T-helper 1 cell treated with Interleukin-12 subunit alpha and Interleukin-12 subunit beta and Interleukin-4 antibody, amounts not matched to agents 30 ng/mL and 1 ng/mL, for 36 hours (primary cell): ENCODE measurements around the gene TMUB1. TPM values are rescaled to one million over a fixed set of nuclear protein-coding genes. Genes with fewer than 3 reads are reported as not detected.

Experiments used
- intact Hi-C: fragments of 100-400 bp; cut with micrococcal nuclease; formaldehyde crosslinking; loops from one replicate; pipeline ENCODE4 v1.15.1; 2024
- total RNA-seq: library from RNA; stranded (reverse); gene quantifications from 2 replicates; pipeline ENCODE4 v1.2.3, GENCODE V29; 2022

Gene TMUB1
- total RNA-seq, 1 donor from 2014 or later = 65.4 TPM

GRCh38 chr7:151104411-151105235 lies 21.3 kb upstream of the TMUB1 start:
- intact Hi-C loops = no loop called here

GRCh38 chr7:151103973-151104372 lies 20.7 kb upstream of the TMUB1 start:
- intact Hi-C loops = no loop called here

GRCh38 chr7:151102991-151103390 lies 19.7 kb upstream of the TMUB1 start:
- intact Hi-C loops = no loop called here

- intact Hi-C loops = no loop called here
Observed at GRCh38 chr7:151101621-151102396, 18.5 kb upstream of the TMUB1 start.

DNA sequence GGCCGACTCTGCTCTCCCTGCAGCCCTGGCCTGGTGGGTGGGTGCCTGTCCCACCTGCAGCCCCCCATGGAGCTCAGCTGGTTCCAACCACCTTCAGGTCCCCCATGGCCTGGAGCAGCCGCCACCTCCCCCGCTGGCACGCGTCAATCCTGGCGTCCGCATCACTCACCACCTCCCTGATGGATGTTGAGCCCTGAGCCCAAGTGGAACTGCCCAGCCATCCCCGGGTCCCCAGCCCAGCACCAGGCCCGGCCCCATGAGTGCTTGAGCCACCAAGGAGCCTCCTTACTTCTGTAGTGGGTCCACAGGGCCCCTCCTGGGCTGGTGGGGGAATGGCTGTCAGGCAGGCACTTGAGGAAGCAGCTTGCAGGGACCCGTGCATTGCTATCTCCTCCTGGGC lies 17.6 kb upstream of the TMUB1 start:
- intact Hi-C loops = no loop called here

DNA sequence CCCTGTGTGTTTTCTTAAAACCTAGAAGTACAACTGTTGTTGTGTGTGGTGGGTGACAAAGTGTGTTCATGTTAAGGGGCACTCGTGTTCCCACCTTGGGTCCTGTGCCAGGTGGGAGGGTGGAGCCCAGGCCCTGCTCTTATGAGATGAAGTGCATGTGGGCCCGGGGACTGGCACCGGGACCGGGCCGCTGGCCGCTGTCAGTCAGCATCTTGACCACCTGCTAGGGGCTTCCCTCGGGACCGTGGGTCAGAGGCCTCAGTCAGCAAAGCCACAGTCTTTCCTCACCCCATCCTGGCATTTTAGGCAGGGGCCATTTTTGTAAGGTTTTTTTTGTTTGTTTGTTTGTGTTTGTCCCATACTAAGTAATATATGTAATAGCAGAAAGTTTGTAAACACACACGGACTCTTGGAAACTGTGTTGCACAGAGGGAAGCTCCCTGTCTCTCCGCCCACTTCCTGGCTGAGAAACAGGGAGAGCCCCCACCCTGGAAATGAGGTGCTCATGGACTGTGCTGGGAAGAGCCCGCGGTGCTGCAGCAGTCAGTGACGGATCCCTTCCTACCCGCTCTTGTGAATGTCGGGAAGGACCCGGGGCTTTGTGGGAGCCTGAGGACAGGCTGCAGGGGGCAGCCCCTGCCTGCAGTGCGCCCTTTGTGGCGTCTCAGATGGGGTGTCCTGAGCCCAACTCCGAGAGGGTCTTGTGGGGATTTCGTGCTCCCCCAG lies 16.4 kb upstream of the TMUB1 start:
- intact Hi-C loops = no loop called here

DNA sequence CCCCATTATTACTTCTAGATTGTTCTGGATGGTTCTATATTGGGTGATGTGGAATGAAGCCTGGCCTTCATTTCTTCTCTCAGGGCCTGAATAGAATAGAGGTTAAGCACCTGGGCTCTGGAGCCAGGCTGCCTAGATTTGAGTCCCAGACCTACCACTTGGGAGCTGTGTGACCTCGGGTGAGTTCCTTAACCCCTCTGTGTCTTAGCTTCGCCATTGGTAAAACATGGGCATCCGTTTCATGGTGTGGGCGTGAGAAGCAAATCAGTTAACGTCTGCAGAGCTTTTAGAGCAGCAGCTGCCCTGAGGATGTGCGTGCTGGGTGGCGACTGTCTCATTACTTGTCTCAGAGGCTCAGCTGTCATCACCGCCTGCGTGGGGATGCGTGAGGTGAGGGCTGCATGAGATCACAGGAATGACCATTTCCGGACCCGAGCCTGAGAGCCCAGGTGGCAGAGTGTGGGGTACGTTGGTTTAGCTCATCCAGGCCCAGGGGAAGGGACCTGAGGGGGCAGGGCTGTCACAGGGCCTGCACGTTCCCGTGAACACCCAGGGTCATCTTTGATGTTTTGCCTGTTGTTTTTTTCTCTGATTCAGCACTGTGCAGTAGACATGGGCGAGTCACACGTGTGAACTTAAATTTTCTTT lies 12.7 kb upstream of the TMUB1 start:
- intact Hi-C loops = no loop called here

- intact Hi-C loops = no loop called here
Observed at GRCh38 chr7:151095123-151095797, 12.0 kb upstream of the TMUB1 start.

DNA sequence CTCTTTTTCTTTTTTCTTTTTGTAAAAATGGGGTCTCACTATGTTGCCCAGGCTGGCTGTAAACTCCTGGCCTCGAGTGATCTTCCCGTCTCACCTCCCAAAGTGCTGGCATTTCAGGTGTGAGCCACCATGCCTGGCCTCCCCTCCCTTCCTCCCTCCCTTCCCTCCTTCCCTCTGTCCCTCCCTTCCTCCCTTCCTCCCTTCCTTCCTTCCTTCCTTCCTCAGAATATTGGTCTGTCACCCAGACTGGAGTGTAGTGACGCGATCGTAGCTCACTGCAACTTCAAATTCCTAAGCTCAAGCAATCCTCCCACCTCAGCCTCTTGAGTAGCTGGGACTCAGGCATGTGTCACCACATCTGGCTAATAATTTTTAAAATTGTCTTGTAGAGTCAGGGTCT lies 11.4 kb upstream of the TMUB1 start:
- intact Hi-C loops = no loop called here

- intact Hi-C loops = no loop called here
Observed at GRCh38 chr7:151093748-151094147, 10.5 kb upstream of the TMUB1 start.

- intact Hi-C loops = loop anchor here (1.0 kb wide), 1 partner anchor 19 kb away; no protein-coding TSS in a partner anchor
Observed at GRCh38 chr7:151091988-151092387, 8.7 kb upstream of the TMUB1 start.

GRCh38 chr7:151091431-151091830 lies 8.1 kb upstream of the TMUB1 start:
- intact Hi-C loops = loop anchor here (1.0 kb wide), 1 partner anchor 20 kb away; no protein-coding TSS in a partner anchor

- intact Hi-C loops = loop anchor here (1.0 kb wide), 1 partner anchor 20 kb away; no protein-coding TSS in a partner anchor
Observed at GRCh38 chr7:151091003-151091402, 7.7 kb upstream of the TMUB1 start.

- intact Hi-C loops = loop anchor here (10.0 kb wide), 2 partner anchors 715 to 1895 kb away; partner anchors contain the start of genes ZNF282 and ZNF775
Observed at GRCh38 chr7:151089893-151090730, 6.8 kb upstream of the TMUB1 start.

- intact Hi-C loops = loop anchor here (10.0 kb wide), 2 partner anchors 714 to 1894 kb away; partner anchors contain the start of genes ZNF282 and ZNF775
Observed at GRCh38 chr7:151088856-151089699, 5.8 kb upstream of the TMUB1 start.

DNA sequence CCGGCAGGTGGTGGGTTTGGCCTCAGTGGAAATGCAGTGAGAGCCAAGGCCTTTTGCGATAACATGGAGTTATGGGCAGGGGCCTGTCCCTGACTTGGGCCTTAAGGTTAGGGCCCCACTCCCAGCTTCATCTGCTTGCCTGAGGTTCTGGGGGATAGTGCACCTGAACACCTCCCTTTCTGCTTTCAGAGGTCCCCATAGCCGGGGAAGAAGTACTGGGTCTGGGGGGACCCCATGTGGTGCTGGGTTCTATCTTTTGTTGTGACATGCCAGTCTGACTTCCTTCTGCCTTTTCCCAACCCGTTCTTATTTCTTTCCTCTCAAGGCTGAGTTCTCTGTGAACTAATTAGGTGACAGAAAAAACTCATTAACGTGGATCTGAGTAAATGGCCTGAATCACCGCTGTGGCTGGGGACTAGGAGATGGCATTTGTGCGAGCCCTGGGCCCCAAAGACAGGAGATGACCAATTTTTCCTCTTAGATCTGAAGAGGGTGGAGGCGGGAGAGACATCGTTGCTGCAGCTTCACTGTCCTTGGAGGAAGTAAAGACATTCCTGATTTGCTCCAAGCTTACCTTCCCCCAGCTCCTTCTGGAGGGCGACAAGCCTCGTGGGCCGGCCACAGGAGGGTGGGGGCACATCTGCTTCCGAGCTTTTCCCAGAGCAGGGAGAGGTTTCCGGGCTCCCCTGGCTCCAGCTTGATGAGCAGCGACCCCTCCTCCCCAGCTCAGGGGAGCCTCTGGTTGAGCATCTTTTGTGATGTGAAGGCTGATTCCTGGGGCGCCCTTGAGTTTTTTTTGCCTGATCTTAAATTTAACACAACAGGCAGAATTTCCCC lies 4.9 kb upstream of the TMUB1 start:
- intact Hi-C loops = loop anchor here (10.0 kb wide), 2 partner anchors 713 to 1893 kb away; partner anchors contain the start of genes ZNF282 and ZNF775

DNA sequence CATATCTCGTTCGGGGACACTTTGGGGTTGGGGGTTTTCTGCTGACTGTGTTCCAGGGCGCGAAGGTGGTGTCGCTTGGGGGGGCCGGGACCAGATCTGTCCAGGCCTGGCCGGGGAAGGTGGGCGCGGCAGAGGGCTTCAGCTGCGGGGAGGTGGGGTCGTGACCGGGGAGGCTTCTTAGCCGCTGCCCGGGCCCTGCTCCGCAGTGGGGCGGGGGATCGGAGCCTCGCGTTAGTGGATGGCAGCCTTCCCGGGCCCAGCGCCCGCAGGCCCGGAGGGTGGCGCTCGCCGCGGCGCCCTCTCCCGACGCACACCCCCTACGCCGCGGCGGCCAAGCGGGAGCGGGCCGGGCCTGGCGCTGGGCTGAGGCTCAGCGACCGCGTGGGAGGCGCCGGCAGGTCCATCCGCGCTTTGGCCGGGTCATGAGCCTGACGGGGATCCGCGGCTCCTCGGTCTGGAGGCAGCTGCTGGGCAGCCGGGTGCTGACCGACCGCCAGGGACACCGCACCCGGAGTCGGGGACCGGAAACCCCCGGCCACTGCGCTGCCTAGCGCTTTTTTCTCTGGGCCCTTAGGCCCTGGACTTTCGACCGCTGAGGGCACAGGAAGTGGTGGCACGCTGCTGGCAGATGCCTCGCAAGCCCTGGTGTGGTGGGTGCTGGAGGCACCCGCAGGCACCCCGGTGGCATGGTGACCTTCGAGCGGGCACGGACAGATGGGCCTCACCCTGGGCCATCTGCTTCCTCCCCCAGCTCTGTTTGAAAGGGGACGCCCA lies 4.1 kb upstream of the TMUB1 start:
- intact Hi-C loops = loop anchor here (1.0 to 10.0 kb wide), 5 partner anchors 24 to 1893 kb away; partner anchors contain the start of genes CHPF2, ZNF282 and ZNF775
